SK-N-MC (cell line): ENCODE data around the gene ADAMTS6.

Experiments used
- EZH2 ChIP-seq: fragments of 200-600 bp; sonication (generic); IDR thresholded peaks from one replicate; pipeline ENCODE4 v1.6.1; 2017; ENCODE audit warnings: antibody characterized with exemption
- FOXP2 ChIP-seq: optimal IDR thresholded peaks from 2 replicates; pipeline ENCODE3; 2011; ENCODE audit warnings: mild to moderate bottlenecking, moderate library complexity; ENCODE audit not compliant: insufficient read depth; ENCODE audit errors: extremely low read length, control extremely low read depth
- POLR2AphosphoS5 ChIP-seq: IDR thresholded peaks from 2 replicates; pipeline ENCODE4 v1.6.1; 2012; ENCODE audit warnings: mild to moderate bottlenecking, low read depth, low read length, borderline replicate concordance

DNA sequence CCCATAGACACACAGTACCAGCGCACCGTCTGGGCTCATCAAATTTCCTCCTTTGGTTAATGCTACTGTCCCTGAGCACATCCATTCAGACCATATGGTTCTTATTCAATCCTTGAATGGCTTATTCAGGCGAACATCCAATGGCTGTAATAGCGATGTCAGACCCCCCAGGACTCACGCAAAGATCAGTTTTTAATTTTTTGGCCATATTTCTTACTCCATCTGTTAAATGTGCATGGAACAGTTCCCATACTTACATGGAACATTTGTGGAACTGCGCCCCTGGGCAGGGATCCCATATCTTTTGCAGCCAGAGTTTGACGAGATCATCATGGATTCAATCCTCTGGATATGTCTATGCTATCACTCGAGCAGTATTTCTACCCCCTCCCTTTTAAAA is 213.2 kb downstream of the ADAMTS6 start:
- TF ChIP-seq POLR2AphosphoS5 (no peak), EZH2 (no peak), FOXP2 (no peak)
